Mesothelial cell of epicardium (in vitro differentiated cells): ENCODE data around the gene NT5E. TPM values are rescaled to one million over a fixed set of nuclear protein-coding genes. Genes with fewer than 3 reads are reported as not detected.

ENCODE experiments used
- DNase-seq, 2 experiments: peaks; one replicate each; pipeline ENCODE4 v3.0.0; 2021; ENCODE audit warnings: low spot score in 2 of 2; ENCODE audit not compliant: unreplicated experiment in 2 of 2
- H3K27ac Mint-ChIP-seq: 2 replicates; pipeline ENCODE4 v1.8.0; 2021; ENCODE audit warnings: mixed read lengths
- H3K27me3 Mint-ChIP-seq: 2 replicates; pipeline ENCODE4 v1.8.0; 2021; ENCODE audit warnings: low read depth, mixed read lengths
- H3K36me3 Mint-ChIP-seq: 2 replicates; pipeline ENCODE4 v1.8.0; 2021; ENCODE audit warnings: mixed read lengths
- H3K4me1 Mint-ChIP-seq: 2 replicates; pipeline ENCODE4 v1.8.0; 2021; ENCODE audit warnings: mixed read lengths
- H3K4me3 Mint-ChIP-seq: 2 replicates; pipeline ENCODE4 v1.8.0; 2021; ENCODE audit warnings: mild to moderate bottlenecking, moderate library complexity, mixed read lengths
- H3K9me3 Mint-ChIP-seq: 2 replicates; pipeline ENCODE4 v1.8.0; 2021; ENCODE audit warnings: mixed read lengths
- total RNA-seq: library from RNA; stranded (reverse); gene quantifications from 3 replicates; pipeline ENCODE4 v1.2.1, GENCODE V29; 2021
- TF ChIP-seq, protein P1 (sequence below): fragments of 200-600 bp; sonication (generic); IDR thresholded peaks from one replicate; pipeline ENCODE4 v1.5.0; 2021; ENCODE audit warnings: antibody characterized with exemption; ENCODE audit not compliant: unreplicated experiment

Gene NT5E
- total RNA-seq, 1 donor from 2014 or later, result 0.25 TPM

DNA sequence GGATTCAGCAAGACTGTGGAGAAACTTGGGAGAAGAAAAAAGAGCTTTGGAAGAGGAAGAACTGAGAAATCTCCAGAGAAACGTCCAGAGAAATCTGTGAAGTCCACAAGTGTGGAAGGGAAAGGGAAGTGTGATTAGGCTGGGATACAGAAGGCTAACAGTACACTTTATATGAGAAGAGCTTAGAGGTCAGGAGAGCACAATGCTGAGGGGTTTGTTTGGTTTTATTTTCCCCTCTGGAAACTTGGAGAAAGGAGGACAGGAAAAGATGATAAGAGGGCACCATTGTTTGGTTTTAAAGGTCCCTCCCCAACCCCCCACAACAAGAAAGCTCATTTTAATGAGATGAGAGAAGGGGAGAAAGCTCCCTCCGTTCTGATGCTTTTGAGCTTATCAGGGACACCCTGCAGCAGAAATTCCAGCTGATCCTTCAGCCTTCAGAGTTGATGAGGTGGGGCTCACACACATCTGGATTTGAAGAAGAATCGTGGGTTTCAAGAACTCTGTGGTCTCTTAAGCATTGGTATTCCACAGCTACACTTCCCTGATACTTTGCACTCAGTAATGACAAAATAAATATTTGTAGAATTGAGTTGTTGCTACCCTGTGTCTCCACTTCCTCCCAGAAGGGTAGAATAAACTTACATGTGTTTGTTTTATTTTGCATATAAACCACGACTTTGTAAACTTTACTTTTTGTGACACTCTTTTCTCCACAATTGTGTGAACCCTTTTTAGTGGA is 1.9 kb downstream of the NT5E start:
- Mint-ChIP-seq H3K27me3 (peaks cover 85% of the 10 kb centered on the region), H3K36me3 (no peaks in the 10 kb centered on the region), H3K4me3 (no peak overlapping the region), H3K27ac (no peak overlapping the region), H3K4me1 (peaks cover 12% of the 10 kb centered on the region), H3K9me3 (no peaks in the 10 kb centered on the region)
- no peak for DNase-seq
- TF ChIP-seq, protein P1, sequence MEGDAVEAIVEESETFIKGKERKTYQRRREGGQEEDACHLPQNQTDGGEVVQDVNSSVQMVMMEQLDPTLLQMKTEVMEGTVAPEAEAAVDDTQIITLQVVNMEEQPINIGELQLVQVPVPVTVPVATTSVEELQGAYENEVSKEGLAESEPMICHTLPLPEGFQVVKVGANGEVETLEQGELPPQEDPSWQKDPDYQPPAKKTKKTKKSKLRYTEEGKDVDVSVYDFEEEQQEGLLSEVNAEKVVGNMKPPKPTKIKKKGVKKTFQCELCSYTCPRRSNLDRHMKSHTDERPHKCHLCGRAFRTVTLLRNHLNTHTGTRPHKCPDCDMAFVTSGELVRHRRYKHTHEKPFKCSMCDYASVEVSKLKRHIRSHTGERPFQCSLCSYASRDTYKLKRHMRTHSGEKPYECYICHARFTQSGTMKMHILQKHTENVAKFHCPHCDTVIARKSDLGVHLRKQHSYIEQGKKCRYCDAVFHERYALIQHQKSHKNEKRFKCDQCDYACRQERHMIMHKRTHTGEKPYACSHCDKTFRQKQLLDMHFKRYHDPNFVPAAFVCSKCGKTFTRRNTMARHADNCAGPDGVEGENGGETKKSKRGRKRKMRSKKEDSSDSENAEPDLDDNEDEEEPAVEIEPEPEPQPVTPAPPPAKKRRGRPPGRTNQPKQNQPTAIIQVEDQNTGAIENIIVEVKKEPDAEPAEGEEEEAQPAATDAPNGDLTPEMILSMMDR, result no peak

DNA sequence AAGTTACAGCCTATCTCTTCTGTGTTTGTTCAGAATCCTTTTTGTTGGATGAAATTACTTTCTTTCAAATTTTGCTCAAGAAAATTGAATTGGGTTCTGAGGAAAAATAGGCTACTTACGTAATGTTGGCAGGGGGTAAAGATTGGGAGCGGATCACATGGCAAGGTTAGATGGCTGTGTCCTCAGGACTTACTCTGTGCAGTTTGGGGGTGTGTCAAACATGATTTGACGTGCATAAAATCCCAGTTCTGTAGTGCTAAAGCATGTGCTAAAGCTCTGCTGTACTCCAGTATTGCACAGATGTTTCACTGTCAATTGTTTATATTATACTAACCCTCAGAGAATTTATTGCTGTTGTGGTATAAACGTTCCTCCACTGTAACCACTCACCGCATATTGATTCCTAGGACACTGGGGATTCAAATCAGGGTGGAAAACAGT is 2.6 kb downstream of the NT5E start:
- TF ChIP-seq, protein P1, result no peak
- Mint-ChIP-seq H3K27ac (no peak overlapping the region), H3K36me3 (no peaks in the 10 kb centered on the region), H3K9me3 (no peaks in the 10 kb centered on the region), H3K4me3 (no peak overlapping the region), H3K4me1 (peaks cover 12% of the 10 kb centered on the region), H3K27me3 (peaks cover 88% of the 10 kb centered on the region)
- DNase-seq, result no peak

DNA sequence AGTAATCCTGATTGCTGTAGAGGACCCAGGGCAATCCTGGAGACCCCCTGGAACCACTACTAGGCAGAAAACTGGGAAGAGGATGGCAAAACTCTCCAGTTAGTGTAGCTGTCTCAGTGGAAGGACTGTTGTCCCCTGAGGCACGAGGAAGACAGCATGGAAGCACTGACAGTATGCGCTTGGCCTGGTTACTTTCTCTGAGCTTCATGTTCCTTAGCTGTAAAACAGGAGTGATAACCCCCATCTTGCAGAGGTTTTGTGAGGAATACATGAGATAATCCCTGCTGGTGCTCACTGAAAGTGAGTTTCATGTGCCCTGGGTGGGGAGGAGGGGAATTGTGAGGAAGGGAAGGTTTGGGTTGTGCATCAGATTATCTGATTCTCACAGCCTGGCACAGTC is 3.2 kb downstream of the NT5E start:
- H3K4me1 Mint-ChIP-seq, result peaks cover 12% of the 10 kb centered on the region

DNA sequence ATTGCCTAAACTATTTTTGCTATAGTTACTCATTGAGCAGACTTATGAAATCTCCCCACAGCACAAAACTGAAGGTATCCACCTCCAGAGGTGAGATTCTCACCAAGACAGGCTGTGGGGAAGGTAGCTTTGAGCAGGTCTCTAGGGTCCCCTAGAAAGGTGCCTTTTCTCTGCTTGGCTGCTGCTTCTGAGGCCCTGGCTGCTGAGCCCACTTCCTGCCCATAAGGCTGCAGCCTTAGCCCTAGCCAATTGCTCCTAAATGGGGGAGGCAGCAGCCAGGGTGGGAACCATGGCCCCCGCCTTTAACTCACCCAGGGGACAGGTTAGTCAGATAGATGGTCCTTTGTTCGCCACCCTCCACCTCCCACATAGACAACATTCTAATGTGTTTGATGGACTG is 3.6 kb downstream of the NT5E start:
- TF ChIP-seq, protein P1, result no peak
- Mint-ChIP-seq H3K9me3 (no peaks in the 10 kb centered on the region), H3K27ac (no peak overlapping the region), H3K4me3 (no peak overlapping the region), H3K36me3 (no peaks in the 10 kb centered on the region), H3K27me3 (peaks cover 80% of the 10 kb centered on the region), H3K4me1 (peaks cover 12% of the 10 kb centered on the region)
- no peak for DNase-seq

More for the DNA sequence above, 3.2 kb downstream of the NT5E start:
- no peak for DNase-seq
- Mint-ChIP-seq H3K9me3 (no peaks in the 10 kb centered on the region), H3K4me3 (no peak overlapping the region), H3K27me3 (peaks cover 82% of the 10 kb centered on the region), H3K36me3 (no peaks in the 10 kb centered on the region), H3K27ac (no peak overlapping the region)
- TF ChIP-seq, protein P1, result no peak

DNA sequence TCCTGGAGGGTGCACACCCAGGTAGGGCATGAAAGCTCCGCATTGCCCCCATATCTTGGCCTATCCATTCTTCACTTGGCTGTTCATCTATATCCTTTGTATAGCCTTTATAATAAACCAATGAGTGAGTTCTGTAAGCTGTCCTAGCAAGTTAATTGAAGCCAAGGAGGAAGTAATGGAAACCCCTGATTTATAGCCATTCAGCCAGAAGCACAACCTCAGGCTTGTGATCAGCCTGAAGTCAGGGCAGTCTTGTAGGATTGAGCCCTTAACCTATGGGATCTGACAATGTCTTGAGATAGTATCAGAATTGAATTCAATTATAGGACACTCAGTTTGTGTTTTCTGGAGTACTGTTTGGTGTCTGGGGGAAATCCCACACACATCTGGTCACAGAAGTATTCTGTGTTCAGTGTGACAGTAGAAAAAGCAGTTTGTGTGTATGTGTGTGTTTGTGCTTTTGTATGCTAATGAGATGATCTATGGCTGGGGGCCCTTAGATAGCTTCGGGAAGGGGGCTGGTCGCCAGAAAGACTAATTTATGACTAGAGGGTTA is 5.7 kb downstream of the NT5E start:
- no peak overlapping the region for H3K27ac Mint-ChIP-seq
- peaks cover 2% of the 10 kb centered on the region for H3K4me1 Mint-ChIP-seq
- no peak for DNase-seq
- TF ChIP-seq, protein P1, result no peak
- peaks cover 60% of the 10 kb centered on the region for H3K27me3 Mint-ChIP-seq
- H3K36me3 Mint-ChIP-seq, result no peaks in the 10 kb centered on the region
- H3K4me3 Mint-ChIP-seq, result no peak overlapping the region
- no peaks in the 10 kb centered on the region for H3K9me3 Mint-ChIP-seq
